HepG2 (cell line): Measurements from ENCODE around the gene CHCHD5. TPM values are rescaled to one million over a fixed set of nuclear protein-coding genes. Genes with fewer than 3 reads are reported as not detected.
A peak's percentile ranks its signal among the peaks of the same experiment; 100 is the strongest.

Experiments used
- ARHGAP35 ChIP-seq: sonication (generic); formaldehyde crosslinking; IDR thresholded peaks from 2 replicates; pipeline ENCODE4 v1.9.0; 2022; ENCODE audit warnings: mild to moderate bottlenecking, inconsistent platforms, moderate library complexity, missing genetic modification reagents, borderline replicate concordance
- CCAR2 ChIP-seq: fragments of 200-400 bp; formaldehyde crosslinking; optimal IDR thresholded peaks from 2 replicates; pipeline ENCODE3; 2018; ENCODE audit warnings: low read depth, mild to moderate bottlenecking, low read length, moderate library complexity
- DR1 ChIP-seq: sonication (generic); formaldehyde crosslinking; IDR thresholded peaks from 2 replicates; pipeline ENCODE4 v1.8.0; 2021; ENCODE audit warnings: mild to moderate bottlenecking, missing genetic modification reagents, inconsistent platforms
- ELF3 ChIP-seq: IDR thresholded peaks from 2 replicates; pipeline ENCODE4 v1.6.1; 2016; ENCODE audit warnings: missing genetic modification reagents, missing compliant biosample characterization
- GFI1 ChIP-seq: sonication (generic); formaldehyde crosslinking; IDR thresholded peaks from 2 replicates; pipeline ENCODE4 v1.5.0; 2020; ENCODE audit warnings: missing genetic modification reagents, mild to moderate bottlenecking, borderline replicate concordance
- HDAC2 ChIP-seq: sonication (generic); formaldehyde crosslinking; IDR thresholded peaks from 2 replicates; pipeline ENCODE4 v1.4.0; 2020; ENCODE audit warnings: missing genetic modification reagents
- KDM2A ChIP-seq: sonication (generic); formaldehyde crosslinking; IDR thresholded peaks from 2 replicates; pipeline ENCODE4 v1.4.0; 2020; ENCODE audit warnings: low read depth, missing genetic modification reagents, borderline replicate concordance
- MAFF ChIP-seq: IDR thresholded peaks from 2 replicates; pipeline ENCODE4 v1.6.1; 2011; ENCODE audit warnings: low read depth, low read length, improper control_type of control experiment
- NCOA1 ChIP-seq: sonication (generic); formaldehyde crosslinking; IDR thresholded peaks from 2 replicates; pipeline ENCODE4 v1.9.0; 2021; ENCODE audit warnings: missing genetic modification reagents
- POGZ ChIP-seq: sonication (generic); formaldehyde crosslinking; IDR thresholded peaks from 2 replicates; pipeline ENCODE4 v1.4.0; 2020; ENCODE audit warnings: mild to moderate bottlenecking, missing genetic modification reagents
- RORA ChIP-seq: sonication (generic); formaldehyde crosslinking; IDR thresholded peaks from 2 replicates; pipeline ENCODE4 v1.5.0; 2020; ENCODE audit warnings: mild to moderate bottlenecking, missing genetic modification reagents, moderate library complexity
- SIN3B ChIP-seq: fragments of 150-350 bp; IDR thresholded peaks from 2 replicates; pipeline ENCODE4 v1.6.1; 2014; ENCODE audit warnings: low read length
- TEAD3 ChIP-seq: optimal IDR thresholded peaks from 2 replicates; pipeline ENCODE3; 2016; ENCODE audit warnings: borderline replicate concordance
- ZNF562 ChIP-seq: sonication (generic); formaldehyde crosslinking; IDR thresholded peaks from 2 replicates; pipeline ENCODE4 v1.8.0; 2022; ENCODE audit warnings: missing genetic modification reagents, borderline replicate concordance
- ZNF660 ChIP-seq: sonication (generic); formaldehyde crosslinking; IDR thresholded peaks from 2 replicates; pipeline ENCODE4 v1.5.1; 2020; ENCODE audit warnings: mild to moderate bottlenecking, low read depth, missing genetic modification reagents, borderline replicate concordance
- ZNF7 ChIP-seq: IDR thresholded peaks from 2 replicates; pipeline ENCODE4 v1.6.1; 2016; ENCODE audit warnings: missing biosample characterization, missing genetic modification reagents
- ZNF816 ChIP-seq: sonication (generic); formaldehyde crosslinking; IDR thresholded peaks from 2 replicates; pipeline ENCODE4 v1.8.0; 2022; ENCODE audit warnings: missing genetic modification reagents, mild to moderate bottlenecking, borderline replicate concordance
- ZNF850 ChIP-seq: sonication (generic); formaldehyde crosslinking; conservative IDR thresholded peaks from 2 replicates; pipeline ENCODE4 v1.9.0; 2021; ENCODE audit warnings: mild to moderate bottlenecking, missing genetic modification reagents
- polyA plus RNA-seq, 8 experiments: library from polyadenylated mRNA; depleted of rRNA in 3 of 8; stranded (reverse) in 7 of 8; unstranded in 1 of 8; fragments of >200 nt; fragmentation: Illumina TruSeq in 4 of 8; extraction: Trizol in 4 of 8; gene quantifications; 2 replicates each; pipeline versions ENCODE4 v1.2.1 to v1.2.3, GENCODE V29; 2011 to 2016; ENCODE audit warnings: low read depth in 4 of 8, missing spikeins in 1 of 8, mixed read lengths in 1 of 8; ENCODE audit not compliant: insufficient read depth in 1 of 8
- total RNA-seq, 5 experiments: library from RNA; depleted of rRNA; stranded (reverse); fragments of >200 nt; fragmentation: Illumina TruSeq; extraction: Trizol; gene quantifications; 2 replicates each; pipeline ENCODE4 v1.2.3, GENCODE V29; 2016; ENCODE audit warnings: low read depth in 1 of 5
- TF ChIP-seq, protein P1 (sequence below): sonication (generic); formaldehyde crosslinking; conservative IDR thresholded peaks from 2 replicates; pipeline ENCODE4 v1.8.1; 2023; ENCODE audit warnings: missing genetic modification reagents
- TF ChIP-seq, protein P2 (sequence below): sonication (generic); formaldehyde crosslinking; IDR thresholded peaks from 2 replicates; pipeline ENCODE4 v1.4.0; 2020; ENCODE audit warnings: missing genetic modification reagents, mild to moderate bottlenecking, borderline replicate concordance
- TF ChIP-seq, protein P3 (sequence below): sonication (generic); formaldehyde crosslinking; IDR thresholded peaks from 2 replicates; pipeline ENCODE4 v1.4.0; 2020; ENCODE audit warnings: missing genetic modification reagents, borderline replicate concordance
- TF ChIP-seq, protein P4 (sequence below): IDR thresholded peaks from 2 replicates; pipeline ENCODE4 v1.6.1; 2016
- TF ChIP-seq, protein P5 (sequence below): sonication (generic); formaldehyde crosslinking; IDR thresholded peaks from 2 replicates; pipeline ENCODE4 v1.5.0; 2020; ENCODE audit warnings: missing genetic modification reagents

Gene CHCHD5
- total and polyA plus RNA-seq, 2 of the 13 experiments (the other 11 are each of a cell fraction or from before 2014, with no cell fraction given): 19.0 to 23.9 TPM

DNA sequence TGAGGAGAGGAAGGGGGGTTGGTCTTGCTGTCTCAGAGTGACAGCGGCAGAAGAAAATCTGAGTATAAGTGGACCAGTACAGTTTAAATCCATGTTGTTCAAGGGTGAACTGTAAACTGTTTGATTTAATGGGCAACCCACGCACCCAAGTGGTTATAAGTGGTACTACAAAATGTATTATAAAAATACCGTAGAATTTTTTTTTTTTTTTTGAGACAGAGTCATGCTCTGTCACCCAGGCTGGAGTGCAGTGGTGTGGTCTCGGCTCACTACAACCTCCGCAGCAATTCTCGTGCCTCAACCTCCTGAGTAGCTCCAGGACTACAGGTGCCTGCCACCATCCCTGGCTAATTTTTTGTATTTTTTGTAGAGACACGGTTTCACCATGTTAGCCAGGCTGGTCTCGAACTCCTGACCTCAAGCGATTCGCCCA is 2.1 kb upstream of the CHCHD5 start (continued):
- TF ChIP-seq, protein P1, sequence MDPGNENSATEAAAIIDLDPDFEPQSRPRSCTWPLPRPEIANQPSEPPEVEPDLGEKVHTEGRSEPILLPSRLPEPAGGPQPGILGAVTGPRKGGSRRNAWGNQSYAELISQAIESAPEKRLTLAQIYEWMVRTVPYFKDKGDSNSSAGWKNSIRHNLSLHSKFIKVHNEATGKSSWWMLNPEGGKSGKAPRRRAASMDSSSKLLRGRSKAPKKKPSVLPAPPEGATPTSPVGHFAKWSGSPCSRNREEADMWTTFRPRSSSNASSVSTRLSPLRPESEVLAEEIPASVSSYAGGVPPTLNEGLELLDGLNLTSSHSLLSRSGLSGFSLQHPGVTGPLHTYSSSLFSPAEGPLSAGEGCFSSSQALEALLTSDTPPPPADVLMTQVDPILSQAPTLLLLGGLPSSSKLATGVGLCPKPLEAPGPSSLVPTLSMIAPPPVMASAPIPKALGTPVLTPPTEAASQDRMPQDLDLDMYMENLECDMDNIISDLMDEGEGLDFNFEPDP (CRISPR knock-in tag): no peak
- TF ChIP-seq, protein P2, sequence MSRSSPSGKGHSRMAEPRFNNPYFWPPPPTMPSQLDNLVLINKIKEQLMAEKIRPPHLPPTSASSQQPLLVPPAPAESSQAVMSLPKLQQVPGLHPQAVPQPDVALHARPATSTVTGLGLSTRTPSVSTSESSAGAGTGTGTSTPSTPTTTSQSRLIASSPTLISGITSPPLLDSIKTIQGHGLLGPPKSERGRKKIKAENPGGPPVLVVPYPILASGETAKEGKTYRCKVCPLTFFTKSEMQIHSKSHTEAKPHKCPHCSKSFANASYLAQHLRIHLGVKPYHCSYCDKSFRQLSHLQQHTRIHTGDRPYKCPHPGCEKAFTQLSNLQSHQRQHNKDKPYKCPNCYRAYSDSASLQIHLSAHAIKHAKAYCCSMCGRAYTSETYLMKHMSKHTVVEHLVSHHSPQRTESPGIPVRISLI (CRISPR knock-in tag): peak; percentile 78; the same call in 1 of the 2 replicates
- TF ChIP-seq RORA (CRISPR knock-in tag): no peak
- TF ChIP-seq ZNF816 (CRISPR knock-in tag): no peak
- TF ChIP-seq, protein P3, sequence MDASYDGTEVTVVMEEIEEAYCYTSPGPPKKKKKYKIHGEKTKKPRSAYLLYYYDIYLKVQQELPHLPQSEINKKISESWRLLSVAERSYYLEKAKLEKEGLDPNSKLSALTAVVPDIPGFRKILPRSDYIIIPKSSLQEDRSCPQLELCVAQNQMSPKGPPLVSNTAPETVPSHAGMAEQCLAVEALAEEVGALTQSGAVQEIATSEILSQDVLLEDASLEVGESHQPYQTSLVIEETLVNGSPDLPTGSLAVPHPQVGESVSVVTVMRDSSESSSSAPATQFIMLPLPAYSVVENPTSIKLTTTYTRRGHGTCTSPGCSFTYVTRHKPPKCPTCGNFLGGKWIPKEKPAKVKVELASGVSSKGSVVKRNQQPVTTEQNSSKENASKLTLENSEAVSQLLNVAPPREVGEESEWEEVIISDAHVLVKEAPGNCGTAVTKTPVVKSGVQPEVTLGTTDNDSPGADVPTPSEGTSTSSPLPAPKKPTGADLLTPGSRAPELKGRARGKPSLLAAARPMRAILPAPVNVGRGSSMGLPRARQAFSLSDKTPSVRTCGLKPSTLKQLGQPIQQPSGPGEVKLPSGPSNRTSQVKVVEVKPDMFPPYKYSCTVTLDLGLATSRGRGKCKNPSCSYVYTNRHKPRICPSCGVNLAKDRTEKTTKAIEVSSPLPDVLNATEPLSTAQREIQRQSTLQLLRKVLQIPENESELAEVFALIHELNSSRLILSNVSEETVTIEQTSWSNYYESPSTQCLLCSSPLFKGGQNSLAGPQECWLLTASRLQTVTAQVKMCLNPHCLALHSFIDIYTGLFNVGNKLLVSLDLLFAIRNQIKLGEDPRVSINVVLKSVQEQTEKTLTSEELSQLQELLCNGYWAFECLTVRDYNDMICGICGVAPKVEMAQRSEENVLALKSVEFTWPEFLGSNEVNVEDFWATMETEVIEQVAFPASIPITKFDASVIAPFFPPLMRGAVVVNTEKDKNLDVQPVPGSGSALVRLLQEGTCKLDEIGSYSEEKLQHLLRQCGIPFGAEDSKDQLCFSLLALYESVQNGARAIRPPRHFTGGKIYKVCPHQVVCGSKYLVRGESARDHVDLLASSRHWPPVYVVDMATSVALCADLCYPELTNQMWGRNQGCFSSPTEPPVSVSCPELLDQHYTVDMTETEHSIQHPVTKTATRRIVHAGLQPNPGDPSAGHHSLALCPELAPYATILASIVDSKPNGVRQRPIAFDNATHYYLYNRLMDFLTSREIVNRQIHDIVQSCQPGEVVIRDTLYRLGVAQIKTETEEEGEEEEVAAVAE (CRISPR knock-in tag): no peak
- TF ChIP-seq ZNF660: no peak
- no peak for TF ChIP-seq NCOA1 (CRISPR knock-in tag)
- TF ChIP-seq, protein P4, sequence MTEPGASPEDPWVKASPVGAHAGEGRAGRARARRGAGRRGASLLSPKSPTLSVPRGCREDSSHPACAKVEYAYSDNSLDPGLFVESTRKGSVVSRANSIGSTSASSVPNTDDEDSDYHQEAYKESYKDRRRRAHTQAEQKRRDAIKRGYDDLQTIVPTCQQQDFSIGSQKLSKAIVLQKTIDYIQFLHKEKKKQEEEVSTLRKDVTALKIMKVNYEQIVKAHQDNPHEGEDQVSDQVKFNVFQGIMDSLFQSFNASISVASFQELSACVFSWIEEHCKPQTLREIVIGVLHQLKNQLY (CRISPR knock-in tag): no peak
- TF ChIP-seq GFI1 (CRISPR knock-in tag): no peak
- no peak for TF ChIP-seq ZNF562 (CRISPR knock-in tag)
- TF ChIP-seq MAFF: no peak
- no peak for TF ChIP-seq ZNF850
- TF ChIP-seq ELF3 (CRISPR knock-in tag): no peak
- no peak for TF ChIP-seq POGZ
- no peak for TF ChIP-seq ZNF7 (CRISPR knock-in tag)
- no peak for TF ChIP-seq ARHGAP35 (CRISPR knock-in tag)
- TF ChIP-seq CCAR2: no peak
- TF ChIP-seq, protein P5, sequence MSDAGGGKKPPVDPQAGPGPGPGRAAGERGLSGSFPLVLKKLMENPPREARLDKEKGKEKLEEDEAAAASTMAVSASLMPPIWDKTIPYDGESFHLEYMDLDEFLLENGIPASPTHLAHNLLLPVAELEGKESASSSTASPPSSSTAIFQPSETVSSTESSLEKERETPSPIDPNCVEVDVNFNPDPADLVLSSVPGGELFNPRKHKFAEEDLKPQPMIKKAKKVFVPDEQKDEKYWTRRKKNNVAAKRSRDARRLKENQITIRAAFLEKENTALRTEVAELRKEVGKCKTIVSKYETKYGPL (CRISPR knock-in tag): no peak
- TF ChIP-seq TEAD3 (CRISPR knock-in tag): peak; percentile 7
- TF ChIP-seq DR1 (CRISPR knock-in tag): no peak
- TF ChIP-seq HDAC2 (CRISPR knock-in tag): no peak
- no peak for TF ChIP-seq SIN3B
- 0 out of 2 replicates have a peak, but pooled peaks have one; percentile 23 for TF ChIP-seq KDM2A (CRISPR knock-in tag)
